H9 (cell line): ENCODE measurements around the gene AHNAK2. TPM values are rescaled to one million over a fixed set of nuclear protein-coding genes. Genes with fewer than 3 reads are reported as not detected.

Experiments used
- DNase-seq: peaks from one replicate; pipeline ENCODE4 v3.0.0-alpha.2; 2017
- H2AFZ ChIP-seq: one replicate; pipeline ENCODE4 v1.6.1; 2013; ENCODE audit warnings: mild to moderate bottlenecking, low read length, control low read depth, moderate library complexity
- H2AK5ac ChIP-seq: 2 replicates; pipeline ENCODE4 v1.6.1; 2013; ENCODE audit warnings: low read length, control low read depth, mixed read lengths; ENCODE audit not compliant: insufficient read length
- H2BK120ac ChIP-seq: one replicate; pipeline ENCODE4 v1.6.1; 2013; ENCODE audit warnings: low read depth, mild to moderate bottlenecking, low read length, control low read depth, inconsistent platforms; ENCODE audit not compliant: poor library complexity, severe bottlenecking
- H2BK12ac ChIP-seq: 2 replicates; pipeline ENCODE4 v1.6.1; 2013; ENCODE audit warnings: low read length, control low read depth, mixed read lengths, low read depth; ENCODE audit not compliant: insufficient read length
- H2BK15ac ChIP-seq: 2 replicates; pipeline ENCODE4 v1.6.1; 2013; ENCODE audit warnings: low read depth, low read length, control low read depth
- H2BK20ac ChIP-seq: one replicate; pipeline ENCODE4 v1.6.1; 2013; ENCODE audit warnings: low read depth, mild to moderate bottlenecking, low read length, control low read depth, inconsistent platforms; ENCODE audit not compliant: poor library complexity, severe bottlenecking
- H2BK5ac ChIP-seq: 2 replicates; pipeline ENCODE4 v1.6.1; 2013; ENCODE audit warnings: low read length, control low read depth, mixed read lengths; ENCODE audit not compliant: insufficient read length
- H3K14ac ChIP-seq: 2 replicates; pipeline ENCODE4 v1.6.1; 2013; ENCODE audit warnings: low read length, control low read depth; ENCODE audit not compliant: insufficient read depth
- H3K18ac ChIP-seq: 2 replicates; pipeline ENCODE4 v1.6.1; 2013; ENCODE audit warnings: low read depth, mild to moderate bottlenecking, mixed read lengths, low read length, control low read depth; ENCODE audit not compliant: insufficient read length
- H3K23ac ChIP-seq: 2 replicates; pipeline ENCODE4 v1.6.1; 2013; ENCODE audit warnings: low read length, control low read depth, mixed read lengths, low read depth; ENCODE audit not compliant: insufficient read length
- H3K23me2 ChIP-seq: 2 replicates; pipeline ENCODE4 v1.6.1; 2013; ENCODE audit warnings: low read depth, mild to moderate bottlenecking, mixed read lengths, low read length, control low read depth; ENCODE audit not compliant: insufficient read length, poor library complexity, severe bottlenecking
- H3K27ac ChIP-seq: 2 replicates; pipeline ENCODE4 v1.5.1; 2013; ENCODE audit warnings: low read length, control low read depth, mixed read lengths, low read depth; ENCODE audit not compliant: insufficient read length
- H3K27me3 ChIP-seq: 2 replicates; pipeline ENCODE4 v1.6.1; 2013; ENCODE audit warnings: low read length, control low read depth, inconsistent platforms; ENCODE audit not compliant: insufficient read depth
- H3K4ac ChIP-seq: 2 replicates; pipeline ENCODE4 v1.6.1; 2013; ENCODE audit warnings: low read depth, mild to moderate bottlenecking, control low read depth, inconsistent platforms, low read length, moderate library complexity
- H3K4me1 ChIP-seq: 2 replicates; pipeline ENCODE4 v1.6.1; 2013; ENCODE audit warnings: low read length, control low read depth, inconsistent platforms; ENCODE audit not compliant: insufficient read depth
- H3K4me2 ChIP-seq: 2 replicates; pipeline ENCODE4 v1.6.1; 2013; ENCODE audit warnings: low read length, control low read depth, mixed read lengths; ENCODE audit not compliant: insufficient read length, insufficient read depth
- H3K56ac ChIP-seq: 2 replicates; pipeline ENCODE4 v1.6.1; 2013; ENCODE audit warnings: low read depth, mild to moderate bottlenecking, mixed read lengths, low read length, control low read depth; ENCODE audit not compliant: insufficient read length
- H3K79me1 ChIP-seq: 2 replicates; pipeline ENCODE4 v1.6.1; 2013; ENCODE audit warnings: low read depth, mild to moderate bottlenecking, moderate library complexity, low read length, control low read depth, inconsistent platforms; ENCODE audit not compliant: insufficient read depth, poor library complexity, severe bottlenecking
- H3K79me2 ChIP-seq: 2 replicates; pipeline ENCODE4 v1.6.1; 2013; ENCODE audit warnings: low read length, control low read depth, inconsistent platforms; ENCODE audit not compliant: insufficient read depth
- H3K9ac ChIP-seq: 2 replicates; pipeline ENCODE4 v1.6.1; 2013; ENCODE audit warnings: low read length, control low read depth, mixed read lengths; ENCODE audit not compliant: insufficient read length; ENCODE audit errors: extremely low read depth
- H3K9me3 ChIP-seq: one replicate; pipeline ENCODE4 v1.6.1; 2013; ENCODE audit warnings: low read depth, low read length, inconsistent platforms; ENCODE audit not compliant: control insufficient read depth
- H3T11ph ChIP-seq: one replicate; pipeline ENCODE4 v1.6.1; 2013; ENCODE audit warnings: mild to moderate bottlenecking, low read length, control low read depth, inconsistent platforms
- H4K20me1 ChIP-seq: one replicate; pipeline ENCODE4 v1.6.1; 2013; ENCODE audit not compliant: control insufficient read depth, insufficient read length, insufficient read depth
- H4K5ac ChIP-seq: 2 replicates; pipeline ENCODE4 v1.6.1; 2013; ENCODE audit warnings: low read depth, mild to moderate bottlenecking, mixed read lengths, low read length, control low read depth; ENCODE audit not compliant: insufficient read length
- H4K8ac ChIP-seq: replicated peaks from 2 replicates; pipeline ENCODE4 v1.6.1; 2013; ENCODE audit warnings: low read length, control low read depth, mixed read lengths, low read depth; ENCODE audit not compliant: insufficient read length
- H4K91ac ChIP-seq: 2 replicates; pipeline ENCODE4 v1.6.1; 2013; ENCODE audit warnings: low read depth, mild to moderate bottlenecking, moderate library complexity, mixed read lengths, low read length, control low read depth; ENCODE audit not compliant: insufficient read length
- H3K27ac Mint-ChIP-seq, 3 experiments: 2 replicates in 2 of 3; 3 replicates in 1 of 3; pipeline ENCODE4 v1.8.0; 2020 to 2021; ENCODE audit warnings: mixed read lengths in 3 of 3, mild to moderate bottlenecking in 1 of 3, moderate library complexity in 1 of 3
- H3K27me3 Mint-ChIP-seq: 2 replicates; pipeline ENCODE4 v1.8.0; 2021; ENCODE audit warnings: low read depth, mild to moderate bottlenecking, moderate library complexity, mixed read lengths
- H3K36me3 Mint-ChIP-seq, 3 experiments: 2 replicates in 2 of 3; 3 replicates in 1 of 3; pipeline ENCODE4 v1.8.0; 2020 to 2021; ENCODE audit warnings: low read depth in 3 of 3, mixed read lengths in 3 of 3; ENCODE audit not compliant: insufficient read depth in 1 of 3
- H3K4me1 Mint-ChIP-seq, 2 experiments: 2 replicates each; pipeline ENCODE4 v1.8.0; 2020; ENCODE audit warnings: mixed read lengths in 2 of 2
- H3K4me3 Mint-ChIP-seq, 2 experiments: 2 replicates in 1 of 2; 3 replicates in 1 of 2; pipeline ENCODE4 v1.8.0; 2020 to 2021; ENCODE audit warnings: mild to moderate bottlenecking in 2 of 2, mixed read lengths in 2 of 2, moderate library complexity in 1 of 2
- H3K9me3 Mint-ChIP-seq, 2 experiments: 2 replicates in 1 of 2; 3 replicates in 1 of 2; pipeline ENCODE4 v1.8.0; 2020; ENCODE audit warnings: mild to moderate bottlenecking in 2 of 2, mixed read lengths in 2 of 2, moderate library complexity in 1 of 2
- WGBS: extraction: QIAGEN DNeasy Blood & Tissue Kit; methylation state at CpG from one replicate; pipeline ENCODE4 v1.1.7; 2013; ENCODE audit warnings: missing lambda C conversion rate, low lambda C conversion rate, mixed read lengths; ENCODE audit not compliant: insufficient read length; ENCODE audit errors: extremely low coverage; 5-methylcytosine and 5-hydroxymethylcytosine counted together
- total RNA-seq: library from RNA; stranded (reverse); gene quantifications from 2 replicates; pipeline ENCODE4 v1.2.1, GENCODE V29; 2021
- TF ChIP-seq, protein P1 (sequence below): fragments of 200-600 bp; sonication (generic); conservative IDR thresholded peaks from 3 replicates; pipeline ENCODE4 v1.8.0; 2021; ENCODE audit warnings: antibody characterized with exemption, mild to moderate bottlenecking

The AHNAK2 gene
- total RNA-seq, 1 experiment from 2014 or later: 2.8 TPM

DNA sequence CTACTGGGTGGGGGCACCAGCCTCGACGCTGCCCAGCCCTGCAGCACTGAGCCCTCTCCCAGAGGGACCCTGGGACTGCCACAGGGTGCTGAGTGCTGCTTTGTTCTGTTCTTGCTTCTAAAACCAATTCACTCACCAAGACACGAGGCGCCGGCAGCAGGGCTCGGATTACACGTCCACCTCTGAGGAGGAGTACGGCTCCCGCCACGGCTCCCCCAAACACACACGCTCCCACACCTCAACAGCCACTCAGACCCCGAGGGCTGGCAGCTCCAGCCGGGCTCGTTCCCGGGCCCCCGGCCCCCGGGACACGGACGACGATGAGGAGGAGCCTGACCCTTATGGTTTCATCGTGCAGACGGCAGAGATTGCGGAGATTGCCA lies 88.8 kb downstream of the AHNAK2 start:
- H2AK5ac ChIP-seq: no peak overlapping the region
- H3T11ph ChIP-seq: no peak overlapping the region
- no CpG with 5 or more reads among the region's 23 CpGs for WGBS
- no peak overlapping the region for H3K27ac ChIP-seq
- H3K9ac ChIP-seq: no peak overlapping the region
- no peak overlapping the region for H4K91ac ChIP-seq
- H2BK12ac ChIP-seq: no peak overlapping the region
- no peak overlapping the region for H3K14ac ChIP-seq
- no peak overlapping the region for H3K23ac ChIP-seq
- no peak overlapping the region for H2BK5ac ChIP-seq
- peaks cover 2 to 9% (median 6%) of the 10 kb centered on the region in 3 experiments; a peak in 3 of 7 replicates for H3K36me3 Mint-ChIP-seq
- H2BK20ac ChIP-seq: no peak overlapping the region
- H3K4me3 Mint-ChIP-seq: no peak overlapping the region; a peak in 1 of 5 replicates
- H3K4me1 ChIP-seq: no peaks in the 10 kb centered on the region
- H4K20me1 ChIP-seq: no peaks in the 10 kb centered on the region
- peaks cover 0 to 5% of the 10 kb centered on the region in 2 experiments; a peak in 1 of 5 replicates for H3K9me3 Mint-ChIP-seq
- no peak overlapping the region for H3K56ac ChIP-seq
- TF ChIP-seq, protein P1, sequence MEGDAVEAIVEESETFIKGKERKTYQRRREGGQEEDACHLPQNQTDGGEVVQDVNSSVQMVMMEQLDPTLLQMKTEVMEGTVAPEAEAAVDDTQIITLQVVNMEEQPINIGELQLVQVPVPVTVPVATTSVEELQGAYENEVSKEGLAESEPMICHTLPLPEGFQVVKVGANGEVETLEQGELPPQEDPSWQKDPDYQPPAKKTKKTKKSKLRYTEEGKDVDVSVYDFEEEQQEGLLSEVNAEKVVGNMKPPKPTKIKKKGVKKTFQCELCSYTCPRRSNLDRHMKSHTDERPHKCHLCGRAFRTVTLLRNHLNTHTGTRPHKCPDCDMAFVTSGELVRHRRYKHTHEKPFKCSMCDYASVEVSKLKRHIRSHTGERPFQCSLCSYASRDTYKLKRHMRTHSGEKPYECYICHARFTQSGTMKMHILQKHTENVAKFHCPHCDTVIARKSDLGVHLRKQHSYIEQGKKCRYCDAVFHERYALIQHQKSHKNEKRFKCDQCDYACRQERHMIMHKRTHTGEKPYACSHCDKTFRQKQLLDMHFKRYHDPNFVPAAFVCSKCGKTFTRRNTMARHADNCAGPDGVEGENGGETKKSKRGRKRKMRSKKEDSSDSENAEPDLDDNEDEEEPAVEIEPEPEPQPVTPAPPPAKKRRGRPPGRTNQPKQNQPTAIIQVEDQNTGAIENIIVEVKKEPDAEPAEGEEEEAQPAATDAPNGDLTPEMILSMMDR: no peak
- no peaks in the 10 kb centered on the region for H3K23me2 ChIP-seq
- H3K9me3 ChIP-seq: no peaks in the 10 kb centered on the region
- H2BK15ac ChIP-seq: no peak overlapping the region
- peaks cover 2 to 5% of the 10 kb centered on the region in 2 experiments; a peak in 3 of 4 replicates for H3K4me1 Mint-ChIP-seq
- H3K4me2 ChIP-seq: no peak overlapping the region
- no peaks in the 10 kb centered on the region for H3K79me2 ChIP-seq
- no peak overlapping the region for H3K18ac ChIP-seq
- H4K8ac ChIP-seq: no peak overlapping the region
- H2BK120ac ChIP-seq: no peak overlapping the region
- no peak overlapping the region for H4K5ac ChIP-seq
- no peaks in the 10 kb centered on the region; the same call in none of the 2 replicates for H3K27me3 Mint-ChIP-seq
- no peak for DNase-seq
- H3K27ac Mint-ChIP-seq: no peak overlapping the region
- H3K4ac ChIP-seq: no peak overlapping the region
- H3K27me3 ChIP-seq: no peaks in the 10 kb centered on the region
- no peaks in the 10 kb centered on the region for H3K79me1 ChIP-seq
- no peak overlapping the region for H2AFZ ChIP-seq
